K562 (cell line): ENCODE measurements around the gene CELSR2. TPM values are rescaled to one million over a fixed set of nuclear protein-coding genes. Genes with fewer than 3 reads are reported as not detected.

ENCODE experiments used
- ATF1 ChIP-seq, 2 experiments: fragments of 450-650 bp in 1 of 2; IDR thresholded peaks; 2 replicates each; pipeline ENCODE4 v1.6.1; 2016; ENCODE audit warnings: missing compliant biosample characterization in 1 of 2, missing genetic modification characterization in 1 of 2
- CEBPG ChIP-seq, 3 experiments: fragments of 200-800 bp in 1 of 3; sonication (Bioruptor generic) in 1 of 3; sonication (generic) in 1 of 3; formaldehyde crosslinking in 1 of 3; IDR thresholded peaks in 2 of 3; conservative IDR thresholded peaks in 1 of 3; 2 replicates each; pipeline versions ENCODE4 v1.6.1 to v1.8.0; 2016 to 2022; ENCODE audit warnings: missing compliant biosample characterization in 2 of 3, missing genetic modification characterization in 2 of 3, mild to moderate bottlenecking in 1 of 3, missing genetic modification reagents in 1 of 3
- HNRNPLL ChIP-seq: fragments of 200-400 bp; formaldehyde crosslinking; IDR thresholded peaks from 2 replicates; pipeline ENCODE4 v1.6.1; 2017; ENCODE audit warnings: low read length, low read depth, mild to moderate bottlenecking; ENCODE audit not compliant: poor library complexity, severe bottlenecking
- LEF1 ChIP-seq: fragments of 450-650 bp; IDR thresholded peaks from 2 replicates; pipeline ENCODE4 v1.6.1; 2016; ENCODE audit warnings: mild to moderate bottlenecking
- NR2C1 ChIP-seq, 2 experiments: fragments of 450-650 bp; IDR thresholded peaks; 2 replicates each; pipeline ENCODE4 v1.6.1; 2017; ENCODE audit warnings: mild to moderate bottlenecking in 2 of 2, antibody characterized with exemption in 1 of 2, inconsistent platforms in 1 of 2, missing compliant biosample characterization in 1 of 2, missing genetic modification characterization in 1 of 2
- POLR2B ChIP-seq: fragments of 450-650 bp; IDR thresholded peaks from 2 replicates; pipeline ENCODE4 v1.6.1; 2018; ENCODE audit warnings: low read depth; ENCODE audit not compliant: partially characterized antibody
- SP2 ChIP-seq: IDR thresholded peaks from 2 replicates; pipeline ENCODE4 v1.6.1; 2011; ENCODE audit warnings: mild to moderate bottlenecking, low read depth, low read length, moderate library complexity; ENCODE audit not compliant: poor library complexity, severe bottlenecking; ENCODE audit errors: extremely low read depth
- SRF ChIP-seq, 2 experiments: fragments of 250-450, 450-650 bp in 1 of 2; sonication (Bioruptor Pico) in 1 of 2; sonication (generic) in 1 of 2; formaldehyde crosslinking; IDR thresholded peaks; 2 replicates each; pipeline versions ENCODE4 v1.5.0 to v1.5.1; 2020 to 2022; ENCODE audit warnings: mild to moderate bottlenecking in 1 of 2, missing genetic modification reagents in 1 of 2
- TARDBP ChIP-seq: fragments of 450-650 bp; IDR thresholded peaks from 2 replicates; pipeline ENCODE4 v1.6.1; 2016
- TOE1 ChIP-seq, 2 experiments: fragments of 450-650 bp in 1 of 2; sonication (generic) in 1 of 2; formaldehyde crosslinking in 1 of 2; IDR thresholded peaks; 2 replicates each; pipeline versions ENCODE4 v1.7.1 to v1.8.0; 2016 to 2022; ENCODE audit warnings: borderline replicate concordance in 2 of 2, mild to moderate bottlenecking in 2 of 2, antibody characterized with exemption in 1 of 2, inconsistent platforms in 1 of 2, low read depth in 1 of 2, missing genetic modification reagents in 1 of 2, moderate library complexity in 1 of 2
- XRCC5 ChIP-seq: fragments of 200-400 bp; formaldehyde crosslinking; IDR thresholded peaks from 2 replicates; pipeline ENCODE4 v1.6.1; 2017; ENCODE audit warnings: low read depth, mild to moderate bottlenecking, low read length
- YY1 ChIP-seq, 3 experiments: IDR thresholded peaks; 2 replicates each; pipeline ENCODE4 v1.6.1; 2011; ENCODE audit warnings: low read length in 2 of 3, mild to moderate bottlenecking in 2 of 3, moderate library complexity in 2 of 3, borderline replicate concordance in 1 of 3, control low read depth in 1 of 3, low read depth in 1 of 3; ENCODE audit not compliant: insufficient read depth in 3 of 3, insufficient replicate concordance in 2 of 3, control insufficient read depth in 1 of 3, insufficient read length in 1 of 3; ENCODE audit errors: extremely low read depth in 1 of 3
- ZSCAN29 ChIP-seq: fragments of 450-650 bp; IDR thresholded peaks from 2 replicates; pipeline ENCODE4 v1.6.1; 2017
- polyA plus RNA-seq, 8 experiments: library from polyadenylated mRNA; depleted of rRNA in 4 of 8; stranded (reverse) in 5 of 8; unstranded in 3 of 8; fragments of >200 nt; fragmentation: Nextera tagmentation in 2 of 8; fragmentation: Illumina TruSeq in 1 of 8; extraction: Ambion mirVana in 2 of 8; extraction: Trizol in 1 of 8; gene quantifications; 2 replicates each; pipeline versions ENCODE4 v1.2.1 to v1.2.3, GENCODE V29; 2011 to 2014; ENCODE audit warnings: inconsistent platforms in 1 of 8, missing spikeins in 1 of 8
- total RNA-seq, 7 experiments: library from RNA; depleted of rRNA in 6 of 7; stranded (reverse); fragments of >200 nt in 6 of 7; fragmentation: Illumina TruSeq in 2 of 7; extraction: Trizol in 2 of 7; gene quantifications; 2 replicates each; pipeline versions ENCODE4 v1.2.1 to v1.2.3, GENCODE V29; 2011 to 2021; ENCODE audit warnings: low replicate concordance in 1 of 7
- TF ChIP-seq, protein P1 (sequence below): sonication (generic); formaldehyde crosslinking; IDR thresholded peaks from 2 replicates; pipeline ENCODE4 v1.8.1; 2023; ENCODE audit warnings: mild to moderate bottlenecking, missing genetic modification reagents, moderate library complexity
- TF ChIP-seq, protein P2 (sequence below): fragments of 450-650 bp; conservative IDR thresholded peaks from 2 replicates; pipeline ENCODE4 v1.6.1; 2016; ENCODE audit warnings: missing genetic modification characterization, low read depth, mild to moderate bottlenecking, control low read depth, missing compliant biosample characterization
- TF ChIP-seq, protein P3 (sequence below), 2 experiments: fragments of 450-650 bp; IDR thresholded peaks; 2 replicates each; pipeline ENCODE4 v1.6.1; 2018; ENCODE audit warnings: mild to moderate bottlenecking in 2 of 2, low read depth in 1 of 2; ENCODE audit not compliant: partially characterized antibody in 2 of 2

The CELSR2 gene
- total and polyA plus RNA-seq, 9 of the 15 experiments (the other 6 are each of a cell fraction or from before 2014, with no cell fraction given) = 0.31 to 21.9 (median 4.2) TPM

DNA sequence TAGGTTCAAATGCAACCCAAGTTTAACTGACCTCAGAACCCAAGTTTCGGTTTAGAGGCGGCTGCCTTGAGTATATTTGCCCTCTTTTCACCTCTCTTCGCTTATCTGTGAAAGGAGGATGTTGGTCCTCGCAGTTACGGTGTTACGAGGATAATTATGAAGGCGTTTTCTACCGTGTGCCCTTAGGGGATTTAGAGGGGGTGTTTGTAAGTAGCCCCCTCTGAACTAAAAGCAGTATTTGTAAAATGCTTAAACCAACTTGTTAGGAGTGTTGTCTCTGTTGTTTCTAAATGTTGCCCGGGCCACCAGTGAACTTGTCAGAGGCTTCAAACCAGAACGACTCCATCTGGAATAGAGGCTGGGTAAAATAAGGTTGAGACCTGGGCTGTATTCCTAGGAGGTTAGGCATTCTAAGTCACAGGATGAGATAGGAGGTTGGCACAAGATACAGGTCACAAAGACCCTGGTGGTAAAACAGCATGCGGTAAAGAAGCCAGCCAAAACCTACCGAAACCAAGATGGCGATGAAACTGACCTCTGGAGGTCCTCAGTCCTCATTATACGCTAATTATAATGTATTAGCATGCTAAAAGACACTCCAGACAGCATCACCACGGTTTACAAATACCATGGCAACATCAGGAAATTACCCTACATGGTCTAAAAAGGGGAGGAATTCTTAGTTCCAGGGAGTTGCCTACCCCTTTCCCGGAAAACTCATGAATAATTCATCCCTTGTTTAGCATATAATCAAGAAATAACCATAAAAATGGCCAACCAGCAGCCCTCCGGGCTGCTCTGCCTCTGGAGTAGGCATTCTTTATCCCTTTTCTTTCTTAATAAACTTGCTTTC lies 34.6 kb downstream of the CELSR2 start (continued):
- TF ChIP-seq, protein P1, sequence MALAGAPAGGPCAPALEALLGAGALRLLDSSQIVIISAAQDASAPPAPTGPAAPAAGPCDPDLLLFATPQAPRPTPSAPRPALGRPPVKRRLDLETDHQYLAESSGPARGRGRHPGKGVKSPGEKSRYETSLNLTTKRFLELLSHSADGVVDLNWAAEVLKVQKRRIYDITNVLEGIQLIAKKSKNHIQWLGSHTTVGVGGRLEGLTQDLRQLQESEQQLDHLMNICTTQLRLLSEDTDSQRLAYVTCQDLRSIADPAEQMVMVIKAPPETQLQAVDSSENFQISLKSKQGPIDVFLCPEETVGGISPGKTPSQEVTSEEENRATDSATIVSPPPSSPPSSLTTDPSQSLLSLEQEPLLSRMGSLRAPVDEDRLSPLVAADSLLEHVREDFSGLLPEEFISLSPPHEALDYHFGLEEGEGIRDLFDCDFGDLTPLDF (CRISPR knock-in tag) = no peak; the same call in 1 of the 2 replicates
- TF ChIP-seq YY1 (IDR thresholded peaks at IDR 0.05; ENCODE audit: borderline replicate concordance in 1 of 3, control insufficient read depth in 1 of 3, extremely low read depth in 1 of 3, insufficient read depth in 3 of 3, insufficient read length in 1 of 3, insufficient replicate concordance in 2 of 3, low read depth in 1 of 3, low read length in 2 of 3) = peak in 1 of 3 experiments; percentile 50
- no peak for TF ChIP-seq ATF1 (CRISPR knock-in tag; IDR thresholded peaks at IDR 0.05)
- peak; percentile 3; the same call in 1 of the 2 replicates for TF ChIP-seq ATF1 (tag; IDR thresholded peaks at IDR 0.05)
- TF ChIP-seq XRCC5 = no peak
- TF ChIP-seq LEF1 = peak; percentile 54
- TF ChIP-seq SP2 = no peak
- TF ChIP-seq, protein P2, sequence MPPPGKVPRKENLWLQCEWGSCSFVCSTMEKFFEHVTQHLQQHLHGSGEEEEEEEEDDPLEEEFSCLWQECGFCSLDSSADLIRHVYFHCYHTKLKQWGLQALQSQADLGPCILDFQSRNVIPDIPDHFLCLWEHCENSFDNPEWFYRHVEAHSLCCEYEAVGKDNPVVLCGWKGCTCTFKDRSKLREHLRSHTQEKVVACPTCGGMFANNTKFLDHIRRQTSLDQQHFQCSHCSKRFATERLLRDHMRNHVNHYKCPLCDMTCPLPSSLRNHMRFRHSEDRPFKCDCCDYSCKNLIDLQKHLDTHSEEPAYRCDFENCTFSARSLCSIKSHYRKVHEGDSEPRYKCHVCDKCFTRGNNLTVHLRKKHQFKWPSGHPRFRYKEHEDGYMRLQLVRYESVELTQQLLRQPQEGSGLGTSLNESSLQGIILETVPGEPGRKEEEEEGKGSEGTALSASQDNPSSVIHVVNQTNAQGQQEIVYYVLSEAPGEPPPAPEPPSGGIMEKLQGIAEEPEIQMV (tag) = peak; percentile 13; the same call in 1 of the 2 replicates
- no peak for TF ChIP-seq NR2C1 (IDR thresholded peaks at IDR 0.05)
- peak; percentile 27 for TF ChIP-seq NR2C1 (tag; IDR thresholded peaks at IDR 0.05)
- TF ChIP-seq SRF (CRISPR knock-in tag; IDR thresholded peaks at IDR 0.05) = peak in 1 of 2 experiments; percentile 85; a peak in 1 of 4 replicates
- TF ChIP-seq ZSCAN29 = no peak; the same call in 1 of the 2 replicates
- peak; percentile 10 for TF ChIP-seq POLR2B
- 0 out of 2 replicates have a peak, but pooled peaks have one; percentile 11 for TF ChIP-seq TARDBP
- peak; percentile 44; the same call in 1 of the 2 replicates for TF ChIP-seq CEBPG (CRISPR knock-in tag; IDR thresholded peaks at IDR 0.05)
- TF ChIP-seq CEBPG (tag; conservative IDR thresholded peaks at IDR 0.05 in 1 of 2, IDR thresholded peaks at IDR 0.05 in 1 of 2) = no peak
- no peak for TF ChIP-seq HNRNPLL
- TF ChIP-seq TOE1 (IDR thresholded peaks at IDR 0.05; ENCODE audit: borderline replicate concordance) = 0 out of 2 replicates have a peak, but pooled peaks have one; percentile 2
- no peak for TF ChIP-seq TOE1 (CRISPR knock-in tag; IDR thresholded peaks at IDR 0.05; ENCODE audit: borderline replicate concordance, low read depth)
- TF ChIP-seq, protein P3, sequence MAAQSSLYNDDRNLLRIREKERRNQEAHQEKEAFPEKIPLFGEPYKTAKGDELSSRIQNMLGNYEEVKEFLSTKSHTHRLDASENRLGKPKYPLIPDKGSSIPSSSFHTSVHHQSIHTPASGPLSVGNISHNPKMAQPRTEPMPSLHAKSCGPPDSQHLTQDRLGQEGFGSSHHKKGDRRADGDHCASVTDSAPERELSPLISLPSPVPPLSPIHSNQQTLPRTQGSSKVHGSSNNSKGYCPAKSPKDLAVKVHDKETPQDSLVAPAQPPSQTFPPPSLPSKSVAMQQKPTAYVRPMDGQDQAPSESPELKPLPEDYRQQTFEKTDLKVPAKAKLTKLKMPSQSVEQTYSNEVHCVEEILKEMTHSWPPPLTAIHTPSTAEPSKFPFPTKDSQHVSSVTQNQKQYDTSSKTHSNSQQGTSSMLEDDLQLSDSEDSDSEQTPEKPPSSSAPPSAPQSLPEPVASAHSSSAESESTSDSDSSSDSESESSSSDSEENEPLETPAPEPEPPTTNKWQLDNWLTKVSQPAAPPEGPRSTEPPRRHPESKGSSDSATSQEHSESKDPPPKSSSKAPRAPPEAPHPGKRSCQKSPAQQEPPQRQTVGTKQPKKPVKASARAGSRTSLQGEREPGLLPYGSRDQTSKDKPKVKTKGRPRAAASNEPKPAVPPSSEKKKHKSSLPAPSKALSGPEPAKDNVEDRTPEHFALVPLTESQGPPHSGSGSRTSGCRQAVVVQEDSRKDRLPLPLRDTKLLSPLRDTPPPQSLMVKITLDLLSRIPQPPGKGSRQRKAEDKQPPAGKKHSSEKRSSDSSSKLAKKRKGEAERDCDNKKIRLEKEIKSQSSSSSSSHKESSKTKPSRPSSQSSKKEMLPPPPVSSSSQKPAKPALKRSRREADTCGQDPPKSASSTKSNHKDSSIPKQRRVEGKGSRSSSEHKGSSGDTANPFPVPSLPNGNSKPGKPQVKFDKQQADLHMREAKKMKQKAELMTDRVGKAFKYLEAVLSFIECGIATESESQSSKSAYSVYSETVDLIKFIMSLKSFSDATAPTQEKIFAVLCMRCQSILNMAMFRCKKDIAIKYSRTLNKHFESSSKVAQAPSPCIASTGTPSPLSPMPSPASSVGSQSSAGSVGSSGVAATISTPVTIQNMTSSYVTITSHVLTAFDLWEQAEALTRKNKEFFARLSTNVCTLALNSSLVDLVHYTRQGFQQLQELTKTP (IDR thresholded peaks at IDR 0.05; ENCODE audit: low read depth in 1 of 2, partially characterized antibody in 2 of 2) = peak in 1 of 2 experiments; percentile 14
